HG02642 (cell line): Measurements from ENCODE around the gene PIK3R6.

ENCODE experiments used
- ATAC-seq: cut with Tn5 transposase; IDR thresholded peaks from one replicate; pipeline ENCODE4 v1.9.1; 2021; ENCODE audit warnings: mild to moderate bottlenecking; ENCODE audit not compliant: unreplicated experiment, poor library complexity

The PIK3R6 gene

DNA sequence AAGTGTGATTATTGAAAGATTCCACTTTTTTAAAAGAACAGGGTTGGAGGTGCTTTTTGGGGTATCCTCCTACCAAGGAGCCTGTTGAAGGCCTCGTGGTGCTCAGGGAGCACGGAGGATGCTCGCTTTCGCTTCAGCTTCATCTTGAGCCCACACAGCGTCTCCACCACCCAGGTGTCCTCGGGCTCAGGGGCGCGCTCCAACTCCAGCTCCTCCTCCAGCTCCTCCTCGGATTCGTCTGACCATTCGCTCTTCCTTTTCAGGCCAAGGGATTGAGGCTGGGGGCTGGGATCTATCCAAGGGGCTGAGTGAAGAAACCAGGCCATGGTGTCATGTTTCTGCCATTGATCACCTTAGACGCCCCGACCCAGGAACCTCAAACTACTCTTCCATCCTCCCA lies 110.3 kb downstream of the PIK3R6 start:
- ATAC-seq: no peak

DNA sequence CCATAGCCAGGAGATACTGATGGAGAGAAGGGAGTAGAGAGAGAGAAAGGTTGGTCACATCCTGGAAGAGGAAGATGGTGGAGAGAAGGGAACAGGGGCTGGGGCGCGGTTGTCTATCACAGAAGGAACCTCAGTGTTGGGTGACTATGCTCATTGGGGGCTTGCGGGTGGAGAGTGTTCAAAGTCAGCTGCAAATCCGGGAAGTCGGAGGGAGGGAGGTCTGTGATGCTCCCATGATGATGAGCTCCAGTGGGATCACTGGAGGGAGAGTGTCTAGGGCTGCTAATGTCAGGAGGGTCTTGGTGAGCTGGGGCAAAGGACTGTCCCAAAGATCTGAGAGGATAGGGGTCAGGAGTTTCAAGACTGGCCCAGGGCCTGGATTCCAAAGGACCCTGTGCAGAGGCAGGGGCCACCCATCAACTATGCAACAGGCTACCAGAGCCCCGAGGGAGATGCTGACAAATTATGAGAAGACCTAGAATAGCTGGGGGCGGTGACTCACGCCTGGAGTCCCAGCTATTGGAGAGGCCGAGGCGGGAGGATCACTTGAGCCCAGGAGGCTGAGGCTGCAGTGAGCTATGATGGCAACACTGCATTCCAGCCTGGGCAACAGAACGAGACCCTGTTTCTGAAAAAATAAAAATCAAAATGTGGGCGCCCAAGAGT lies 111.8 kb downstream of the PIK3R6 start:
- no peak for ATAC-seq

GRCh38 chr17:8754890-8755289 lies 112.6 kb downstream of the PIK3R6 start:
- ATAC-seq: no peak

GRCh38 chr17:8753976-8754440 lies 113.5 kb downstream of the PIK3R6 start:
- ATAC-seq: no peak

DNA sequence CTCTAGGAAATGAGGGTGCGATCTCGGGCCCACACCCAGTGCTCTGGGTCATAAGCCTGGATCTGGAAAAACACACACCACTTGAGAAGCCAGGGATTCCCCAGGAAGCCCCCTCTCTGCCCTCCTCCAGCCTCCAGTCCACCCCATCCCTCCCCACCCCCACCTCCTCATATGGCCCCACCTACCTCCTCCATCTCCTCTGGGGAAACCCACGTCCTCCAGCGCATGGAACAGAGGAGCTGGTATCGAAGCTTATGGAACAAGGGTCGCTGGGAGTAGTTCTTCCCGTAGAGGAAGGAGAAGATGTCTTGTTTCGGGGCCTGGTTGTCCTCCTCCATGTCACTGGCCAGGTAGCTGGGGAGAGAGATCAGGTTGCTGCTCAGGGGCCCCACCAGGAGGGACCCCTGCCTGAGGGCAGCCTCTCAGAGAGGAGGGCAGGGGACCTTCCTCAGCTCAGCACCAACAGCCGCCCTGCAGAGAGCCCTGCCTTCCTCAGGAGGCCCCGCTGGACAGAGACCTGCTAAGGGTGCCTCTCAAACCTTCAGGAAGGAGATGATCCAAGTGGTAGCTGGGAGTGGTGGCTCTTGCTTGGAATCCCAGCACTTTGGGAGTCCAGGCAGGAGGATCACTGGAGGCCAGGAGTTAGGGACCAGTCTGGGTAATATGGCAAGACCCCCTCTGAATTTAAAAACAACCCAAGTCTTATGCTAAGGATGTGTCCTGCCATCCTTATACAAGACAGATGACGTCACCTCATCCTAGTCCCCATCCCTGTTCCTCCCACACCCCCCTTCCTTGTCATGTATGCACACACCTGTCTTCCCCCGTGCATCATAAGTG lies 114.1 kb downstream of the PIK3R6 start:
- ATAC-seq: no peak
